ENCODE results near the gene ZFYVE9. TPM values are rescaled to one million over a fixed set of nuclear protein-coding genes. Genes with fewer than 3 reads are reported as not detected.

The ZFYVE9 gene
- total RNA-seq, 3 donors from 2014 or later = 12.4 to 25.7 (median 19.1) TPM

DNA sequence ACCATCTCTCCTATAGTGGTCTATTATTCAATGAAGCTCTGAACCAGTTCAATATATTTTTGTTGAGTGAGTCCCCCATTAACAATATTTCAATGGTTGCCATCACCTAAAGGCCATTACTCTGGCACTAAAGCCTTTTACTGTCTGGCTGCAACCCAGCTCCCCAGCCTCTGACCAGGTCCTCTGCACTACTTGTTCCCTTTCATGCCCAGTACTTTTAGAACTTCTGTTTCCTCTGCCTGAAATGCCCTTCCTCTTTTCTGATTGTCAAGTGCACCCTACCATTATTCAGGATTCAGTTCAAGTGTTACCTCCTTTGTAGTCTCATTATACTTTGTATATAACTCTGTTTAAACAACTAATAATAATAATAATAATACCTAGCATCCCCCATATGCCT is 30.4 kb upstream of the ZFYVE9 start:
- DNase-seq = no peak
- no peak for ATAC-seq
- Histone ChIP-seq H3K4me3 (no peak overlapping the region), H3K36me3 (ENCODE audit: low read depth) (no peaks in the 10 kb centered on the region), H3K4me1 (ENCODE audit: low read depth) (no peaks in the 10 kb centered on the region), H3K9me3 (no peaks in the 10 kb centered on the region)
- intact Hi-C loops (cut with DNase I, micrococcal nuclease) = no loop called here
- TF ChIP-seq, protein P1, sequence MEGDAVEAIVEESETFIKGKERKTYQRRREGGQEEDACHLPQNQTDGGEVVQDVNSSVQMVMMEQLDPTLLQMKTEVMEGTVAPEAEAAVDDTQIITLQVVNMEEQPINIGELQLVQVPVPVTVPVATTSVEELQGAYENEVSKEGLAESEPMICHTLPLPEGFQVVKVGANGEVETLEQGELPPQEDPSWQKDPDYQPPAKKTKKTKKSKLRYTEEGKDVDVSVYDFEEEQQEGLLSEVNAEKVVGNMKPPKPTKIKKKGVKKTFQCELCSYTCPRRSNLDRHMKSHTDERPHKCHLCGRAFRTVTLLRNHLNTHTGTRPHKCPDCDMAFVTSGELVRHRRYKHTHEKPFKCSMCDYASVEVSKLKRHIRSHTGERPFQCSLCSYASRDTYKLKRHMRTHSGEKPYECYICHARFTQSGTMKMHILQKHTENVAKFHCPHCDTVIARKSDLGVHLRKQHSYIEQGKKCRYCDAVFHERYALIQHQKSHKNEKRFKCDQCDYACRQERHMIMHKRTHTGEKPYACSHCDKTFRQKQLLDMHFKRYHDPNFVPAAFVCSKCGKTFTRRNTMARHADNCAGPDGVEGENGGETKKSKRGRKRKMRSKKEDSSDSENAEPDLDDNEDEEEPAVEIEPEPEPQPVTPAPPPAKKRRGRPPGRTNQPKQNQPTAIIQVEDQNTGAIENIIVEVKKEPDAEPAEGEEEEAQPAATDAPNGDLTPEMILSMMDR (IDR thresholded peaks at IDR 0.05) = no peak

DNA sequence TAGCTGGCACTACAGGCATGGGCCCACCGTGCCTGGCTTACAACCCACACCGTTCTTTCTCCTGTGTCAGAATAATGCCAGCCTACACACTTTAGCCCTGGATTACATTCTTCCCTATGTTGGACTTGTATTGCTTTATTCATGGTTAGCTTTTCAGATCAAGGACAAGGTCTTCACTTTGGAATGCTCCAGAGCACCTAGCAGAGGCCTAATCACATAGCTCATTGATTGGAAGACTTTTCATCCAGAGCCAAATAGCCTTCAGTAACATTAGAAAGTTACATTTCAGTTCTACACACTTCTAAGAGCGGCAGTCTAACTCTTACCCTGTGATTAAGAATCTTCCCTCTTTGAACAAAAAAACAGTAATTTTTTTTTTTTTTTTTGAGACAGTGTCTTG is 29.4 kb upstream of the ZFYVE9 start:
- intact Hi-C loops (cut with DNase I, micrococcal nuclease) = no loop called here
- H3K9me3 ChIP-seq = no peaks in the 10 kb centered on the region
- no peak for ATAC-seq
- no peaks in the 10 kb centered on the region for H3K4me1 ChIP-seq (ENCODE audit: low read depth)
- TF ChIP-seq, protein P1 (IDR thresholded peaks at IDR 0.05) = no peak
- no peaks in the 10 kb centered on the region for H3K36me3 ChIP-seq (ENCODE audit: low read depth)
- DNase-seq = no peak
- H3K4me3 ChIP-seq = no peak overlapping the region

DNA sequence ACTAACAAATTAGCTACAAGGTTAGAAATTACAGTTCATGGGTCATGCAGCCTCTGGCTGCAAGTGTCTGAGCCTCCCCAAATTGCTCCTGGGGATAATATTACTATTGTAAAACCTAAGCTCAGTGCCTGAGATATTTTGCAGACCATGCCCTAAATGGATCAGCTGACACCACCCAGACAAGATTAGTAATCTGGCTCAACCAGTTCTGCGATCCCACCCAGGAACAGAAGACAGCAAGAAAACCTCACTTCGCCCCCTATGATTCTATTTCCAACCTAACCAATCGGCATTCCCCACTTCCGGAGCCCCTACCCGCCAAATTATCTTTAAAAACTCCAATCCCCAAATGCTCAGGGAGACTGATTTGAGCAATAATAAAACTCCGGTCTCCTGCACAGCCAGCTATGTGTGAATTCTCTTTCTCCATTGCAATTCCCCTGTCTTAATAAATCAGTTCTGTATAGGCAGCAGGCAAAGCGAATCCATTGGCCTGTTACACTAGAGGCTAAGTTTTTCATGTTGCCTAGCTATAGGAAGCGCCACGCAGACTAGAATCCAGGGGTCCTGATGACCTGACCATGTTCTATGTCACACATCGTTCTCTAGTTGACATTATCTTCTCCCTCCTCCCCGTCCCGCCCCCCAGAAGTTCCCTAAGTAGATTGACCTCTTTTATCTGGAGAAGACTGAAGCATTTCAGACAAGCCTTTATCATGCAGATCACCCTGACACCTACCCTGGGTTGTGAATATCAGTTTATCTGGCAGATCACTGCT is 22.4 kb upstream of the ZFYVE9 start:
- Histone ChIP-seq H3K4me1 (ENCODE audit: low read depth) (no peaks in the 10 kb centered on the region), H3K4me3 (no peak overlapping the region), H3K9me3 (no peaks in the 10 kb centered on the region), H3K36me3 (ENCODE audit: low read depth) (no peaks in the 10 kb centered on the region)
- TF ChIP-seq, protein P1 (IDR thresholded peaks at IDR 0.05) = no peak
- intact Hi-C loops (cut with DNase I, micrococcal nuclease) = loop anchor here in 1 of 2 donors (10.0 kb wide), 1 partner anchor 175 kb away; no protein-coding TSS in a partner anchor
- ATAC-seq (no peak), DNase-seq (no peak)

DNA sequence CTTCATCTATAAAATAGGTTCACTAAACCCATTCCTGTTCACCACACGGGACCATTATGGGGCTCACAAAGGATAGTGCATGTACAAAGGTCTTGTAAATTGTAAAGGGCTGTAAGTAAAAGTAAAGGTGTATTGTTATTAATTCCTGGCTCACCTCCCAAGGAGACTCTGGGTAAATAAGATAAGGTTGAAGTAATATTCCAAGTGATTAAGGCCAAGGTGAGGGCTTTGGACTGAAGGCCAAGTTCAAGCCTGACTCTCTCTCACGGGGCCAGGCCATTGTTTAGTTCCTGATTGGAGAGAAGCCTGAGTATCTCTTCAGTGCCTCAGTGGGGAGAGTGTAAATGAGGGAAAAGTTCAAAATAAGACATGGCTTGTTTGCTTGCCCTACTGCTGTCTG is 19.5 kb upstream of the ZFYVE9 start:
- TF ChIP-seq, protein P1 (IDR thresholded peaks at IDR 0.05) = no peak
- Histone ChIP-seq H3K36me3 (ENCODE audit: low read depth) (no peaks in the 10 kb centered on the region), H3K4me3 (no peak overlapping the region), H3K4me1 (ENCODE audit: low read depth) (no peaks in the 10 kb centered on the region), H3K9me3 (no peaks in the 10 kb centered on the region)
- no peak for ATAC-seq
- intact Hi-C loops (cut with DNase I, micrococcal nuclease) = loop anchor here in 1 of 2 donors (10.0 kb wide), 1 partner anchor 172 kb away; no protein-coding TSS in a partner anchor
- DNase-seq = no peak

DNA sequence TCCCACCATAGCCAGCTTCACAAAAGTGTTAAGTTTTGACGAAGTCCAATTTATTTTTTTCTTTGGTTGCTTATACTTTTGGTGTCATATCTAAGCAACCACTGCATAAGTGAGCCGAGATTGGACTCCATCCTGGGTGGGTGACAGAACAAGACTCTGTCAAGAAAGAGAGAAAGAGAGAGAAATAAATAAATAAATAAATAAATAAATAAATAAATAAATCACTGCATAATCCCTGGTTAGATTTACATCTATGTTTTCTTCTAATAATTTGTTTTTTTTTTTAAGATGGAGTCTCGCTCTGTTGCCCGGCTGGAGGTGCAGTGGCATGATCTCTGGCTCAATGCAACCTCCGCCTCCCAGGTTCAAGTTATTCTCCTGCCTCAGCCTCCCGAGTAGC is 18.3 kb upstream of the ZFYVE9 start:
- intact Hi-C loops (cut with DNase I, micrococcal nuclease) = loop anchor here in 1 of 2 donors (10.0 kb wide), 1 partner anchor 171 kb away; no protein-coding TSS in a partner anchor
- DNase-seq = no peak
- TF ChIP-seq, protein P1 (IDR thresholded peaks at IDR 0.05) = no peak
- Histone ChIP-seq H3K4me1 (ENCODE audit: low read depth) (no peaks in the 10 kb centered on the region), H3K36me3 (ENCODE audit: low read depth) (no peaks in the 10 kb centered on the region), H3K9me3 (no peaks in the 10 kb centered on the region), H3K4me3 (no peak overlapping the region)
- no peak for ATAC-seq
